Lung (tissue), 12 donors: ENCODE data around the gene TPO. TPM values are rescaled to one million over a fixed set of nuclear protein-coding genes. Genes with fewer than 3 reads are reported as not detected.

ENCODE experiments used
- ATAC-seq: fragments of 200-7000 bp; cut with Tn5 transposase; one replicate; pipeline ENCODE4 v1.9.1; 2020; ENCODE audit warnings: moderate number of reproducible peaks; ENCODE audit not compliant: insufficient read depth, low FRiP score
- DNase-seq, 3 donors: peaks; one replicate each; pipeline ENCODE4 v3.0.0-alpha.2; 2013 to 2017
- H3K27ac ChIP-seq, 2 donors: one replicate each; pipeline ENCODE4 v1.5.1; 2013; ENCODE audit warnings: mild to moderate bottlenecking in 2 of 2, moderate library complexity in 2 of 2, control low read depth in 1 of 2, inconsistent platforms in 1 of 2, low read depth in 1 of 2, low read length in 1 of 2
- H3K27me3 ChIP-seq, 3 donors: one replicate each; pipeline ENCODE4 v1.5.1; 2013; ENCODE audit warnings: low read length in 2 of 3; ENCODE audit not compliant: control insufficient read depth in 3 of 3, insufficient read depth in 3 of 3
- H3K36me3 ChIP-seq, 4 donors: one replicate each; pipeline ENCODE4 v1.5.1; 2013; ENCODE audit warnings: low read length in 4 of 4, mild to moderate bottlenecking in 1 of 4, moderate library complexity in 1 of 4; ENCODE audit not compliant: control insufficient read depth in 4 of 4, insufficient read depth in 4 of 4
- H3K4me1 ChIP-seq, 5 donors: one replicate each; pipeline ENCODE4 v1.5.1; 2013; ENCODE audit warnings: low read length in 5 of 5, mild to moderate bottlenecking in 2 of 5, moderate library complexity in 1 of 5; ENCODE audit not compliant: control insufficient read depth in 5 of 5, insufficient read depth in 5 of 5
- H3K4me3 ChIP-seq: one replicate; pipeline ENCODE4 v1.5.1; 2013; ENCODE audit warnings: mild to moderate bottlenecking, control low read depth, moderate library complexity
- H3K9ac ChIP-seq, 2 donors: one replicate each; pipeline ENCODE4 v1.5.1; 2013; ENCODE audit warnings: low read length in 2 of 2, control low read depth in 1 of 2; ENCODE audit not compliant: insufficient read depth in 1 of 2
- H3K9me3 ChIP-seq, 4 donors: one replicate each; pipeline ENCODE4 v1.5.1; 2013; ENCODE audit warnings: low read length in 3 of 4, mild to moderate bottlenecking in 1 of 4, moderate library complexity in 1 of 4; ENCODE audit not compliant: control insufficient read depth in 4 of 4, insufficient read depth in 3 of 4
- CTCF ChIP-seq: IDR thresholded peaks from 2 replicates; pipeline ENCODE4 v1.5.1; 2012; ENCODE audit warnings: mild to moderate bottlenecking; ENCODE audit errors: control extremely low read depth, extremely low read depth
- WGBS, 2 donors: extraction: QIAGEN DNeasy Blood & Tissue Kit; methylation state at CpG; one replicate each; pipeline ENCODE4 v1.1.7; 2013; 5-methylcytosine and 5-hydroxymethylcytosine counted together
- polyA plus RNA-seq, 2 donors: library from polyadenylated mRNA; stranded (reverse); fragments of 200-250 nt; gene quantifications; one replicate each; pipeline ENCODE4 v1.2.1, GENCODE V29; 2013
- total RNA-seq, 2 donors: library from RNA; depleted of rRNA in 1 of 2; stranded (reverse); fragments of >200 nt in 1 of 2; gene quantifications; one replicate each; pipeline ENCODE4 v1.2.1, GENCODE V29; 2014 to 2021
- donor health status: control.
- donor health status: control.
- donor health status: Bipolar disorder and iron deficiency.
- donor health status: healthy.
- donor health status: DM: yes; HTN: yes; CAD: no.

TPO gene
- total and polyA plus RNA-seq, 4 donors, result 0.17 to 0.31 TPM; not detected in 2

GRCh38 chr2:1518331-1518803, 105.1 kb downstream of the TPO start:
- ATAC-seq, result no peak
- Histone ChIP-seq H3K27me3 (peaks cover 0 to 3% (median 0%) of the 10 kb centered on the region in 3 donors), H3K9ac (no peak overlapping the region), H3K36me3 (no peaks in the 10 kb centered on the region), H3K4me1 (no peaks in the 10 kb centered on the region), H3K4me3 (no peak overlapping the region), H3K9me3 (no peaks in the 10 kb centered on the region), H3K27ac (no peak overlapping the region)
- 44 to 58% methylated on average over 3 of the region's 3 CpGs for WGBS, 2 donors
- no peak for DNase-seq
- TF ChIP-seq CTCF, result no peak

GRCh38 chr2:1518867-1519530, 105.7 kb downstream of the TPO start:
- no peaks in the 10 kb centered on the region for H3K36me3 ChIP-seq
- peaks cover 0 to 3% (median 0%) of the 10 kb centered on the region in 3 donors for H3K27me3 ChIP-seq
- no peak overlapping the region for H3K9ac ChIP-seq
- TF ChIP-seq CTCF, result no peak
- ATAC-seq (no peak), DNase-seq (peak in 1 of 3 donors; percentile 7)
- no peak overlapping the region for H3K4me3 ChIP-seq
- 48 to 62% methylated on average over 10 of the region's 10 CpGs for WGBS, 2 donors
- no peak overlapping the region for H3K27ac ChIP-seq
- no peaks in the 10 kb centered on the region for H3K4me1 ChIP-seq
- H3K9me3 ChIP-seq, result no peaks in the 10 kb centered on the region

GRCh38 chr2:1521191-1521877, 108.1 kb downstream of the TPO start:
- H3K9ac ChIP-seq, result no peak overlapping the region
- no peaks in the 10 kb centered on the region for H3K9me3 ChIP-seq
- 82 to 87% methylated on average over 21 of the region's 21 CpGs for WGBS, 2 donors
- H3K27me3 ChIP-seq, result peaks cover 0 to 3% (median 0%) of the 10 kb centered on the region in 3 donors
- no peak overlapping the region for H3K27ac ChIP-seq
- H3K4me3 ChIP-seq, result no peak overlapping the region
- DNase-seq, result no peak
- H3K4me1 ChIP-seq, result no peaks in the 10 kb centered on the region
- no peaks in the 10 kb centered on the region for H3K36me3 ChIP-seq
- no peak for ATAC-seq
- TF ChIP-seq CTCF, result no peak
